ENCODE results near the gene SFT2D3.

Gene SFT2D3

DNA sequence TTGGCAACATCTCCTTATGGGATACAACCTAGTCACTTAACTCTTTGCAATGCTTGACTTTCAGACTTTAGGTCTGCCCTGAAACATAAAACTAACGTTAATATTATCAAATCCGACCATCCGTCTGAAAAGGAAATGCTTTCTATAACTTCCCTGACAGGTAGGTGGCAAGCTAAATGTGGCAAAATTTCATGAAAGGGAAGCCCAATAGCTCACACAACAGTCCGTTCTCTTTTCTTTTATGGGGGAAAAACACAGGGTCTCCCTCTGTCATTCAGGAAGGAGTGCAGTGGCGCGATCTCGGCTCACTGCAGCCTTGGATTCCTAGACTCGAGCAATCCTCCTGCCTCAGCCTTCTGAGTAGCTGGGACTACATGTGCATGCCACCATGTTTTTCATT, 52.9 kb downstream of the SFT2D3 start:
- FAIRE-seq = no peak

Measured in G401.6 (cell line).